HFFc6 (cell line): ENCODE results near the gene PTGER3. TPM values are rescaled to one million over a fixed set of nuclear protein-coding genes. Genes with fewer than 3 reads are reported as not detected.

Source experiments
- DNase-seq: peaks from one replicate; pipeline ENCODE4 v3.0.0-alpha.2; 2018
- H3K27ac Mint-ChIP-seq: 2 replicates; pipeline ENCODE4 v1.8.0; 2020; ENCODE audit warnings: mild to moderate bottlenecking, mixed read lengths
- H3K27me3 Mint-ChIP-seq: 2 replicates; pipeline ENCODE4 v1.8.0; 2021; ENCODE audit warnings: mild to moderate bottlenecking, moderate library complexity, mixed read lengths; ENCODE audit not compliant: insufficient read depth
- H3K36me3 Mint-ChIP-seq: 2 replicates; pipeline ENCODE4 v1.8.0; 2021; ENCODE audit warnings: low read depth, mixed read lengths
- H3K4me1 Mint-ChIP-seq: 2 replicates; pipeline ENCODE4 v1.8.0; 2020; ENCODE audit warnings: low read depth, mixed read lengths
- H3K4me3 Mint-ChIP-seq: 2 replicates; pipeline ENCODE4 v1.8.0; 2020; ENCODE audit warnings: mild to moderate bottlenecking, moderate library complexity, mixed read lengths
- H3K9me3 Mint-ChIP-seq: 2 replicates; pipeline ENCODE4 v1.8.0; 2020; ENCODE audit warnings: mild to moderate bottlenecking, mixed read lengths
- total RNA-seq, 6 experiments: library from RNA; stranded (reverse); fragmentation: NEBNext Ultra II Directional; extraction: Animal tissue kit (Norgen Biotek cat#: 25700); gene quantifications; 2 replicates in 1 of 6; 3 replicates in 5 of 6; pipeline ENCODE4 v1.2.3, GENCODE V29; 2021
- TF ChIP-seq, protein P1 (sequence below): fragments of 200-600 bp; sonication (generic); IDR thresholded peaks from 2 replicates; pipeline ENCODE4 v1.5.0; 2021; ENCODE audit warnings: antibody characterized with exemption, mild to moderate bottlenecking

Gene PTGER3
- total RNA-seq, 6 experiments from 2014 or later, result 0.40 to 2.1 (median 0.54) TPM

DNA sequence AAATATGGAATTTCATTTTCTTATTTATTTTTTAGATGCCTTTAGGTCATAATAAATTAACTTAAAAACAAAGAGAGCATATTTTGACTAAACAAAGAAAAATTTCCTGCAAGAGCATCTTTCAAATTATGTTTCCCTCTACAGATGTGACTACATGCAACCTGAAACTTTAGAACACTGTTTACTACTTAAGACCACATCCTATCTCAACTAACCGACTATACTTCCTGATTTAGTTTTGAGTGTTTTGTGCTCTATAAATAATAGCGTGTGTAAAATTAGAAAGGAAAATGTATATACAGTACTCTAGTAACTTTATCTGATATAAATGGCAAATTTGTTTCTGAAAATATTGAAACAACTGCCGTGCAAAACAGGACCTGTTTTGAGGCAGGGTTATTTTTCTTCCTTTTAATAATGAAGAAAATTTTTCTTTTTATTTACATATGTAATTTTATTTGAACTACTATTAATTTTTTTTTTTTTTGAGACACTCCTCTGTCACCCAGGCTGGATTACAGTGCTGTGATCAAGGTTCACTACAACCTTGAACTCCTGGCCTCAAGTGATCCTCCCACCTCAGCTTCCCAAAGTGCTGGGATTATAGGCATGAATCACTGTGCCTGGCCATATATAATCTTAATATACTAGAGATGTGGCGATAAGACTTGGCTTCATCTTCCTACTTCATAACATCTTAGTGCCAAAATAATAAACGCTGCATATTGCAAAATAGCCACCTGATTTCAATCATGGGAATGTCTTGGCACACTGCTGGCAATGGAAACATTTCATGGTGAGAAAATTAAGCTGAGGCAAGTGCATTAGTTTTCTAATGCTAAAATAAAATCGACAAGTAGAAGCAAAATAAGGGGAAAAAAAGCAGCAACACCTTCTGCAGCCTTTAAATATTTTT lies 21.0 kb upstream of the PTGER3 start:
- H3K4me1 Mint-ChIP-seq, result no peaks in the 10 kb centered on the region; the same call in 1 of the 2 replicates
- no peaks in the 10 kb centered on the region for H3K9me3 Mint-ChIP-seq
- no peak for DNase-seq
- TF ChIP-seq, protein P1, sequence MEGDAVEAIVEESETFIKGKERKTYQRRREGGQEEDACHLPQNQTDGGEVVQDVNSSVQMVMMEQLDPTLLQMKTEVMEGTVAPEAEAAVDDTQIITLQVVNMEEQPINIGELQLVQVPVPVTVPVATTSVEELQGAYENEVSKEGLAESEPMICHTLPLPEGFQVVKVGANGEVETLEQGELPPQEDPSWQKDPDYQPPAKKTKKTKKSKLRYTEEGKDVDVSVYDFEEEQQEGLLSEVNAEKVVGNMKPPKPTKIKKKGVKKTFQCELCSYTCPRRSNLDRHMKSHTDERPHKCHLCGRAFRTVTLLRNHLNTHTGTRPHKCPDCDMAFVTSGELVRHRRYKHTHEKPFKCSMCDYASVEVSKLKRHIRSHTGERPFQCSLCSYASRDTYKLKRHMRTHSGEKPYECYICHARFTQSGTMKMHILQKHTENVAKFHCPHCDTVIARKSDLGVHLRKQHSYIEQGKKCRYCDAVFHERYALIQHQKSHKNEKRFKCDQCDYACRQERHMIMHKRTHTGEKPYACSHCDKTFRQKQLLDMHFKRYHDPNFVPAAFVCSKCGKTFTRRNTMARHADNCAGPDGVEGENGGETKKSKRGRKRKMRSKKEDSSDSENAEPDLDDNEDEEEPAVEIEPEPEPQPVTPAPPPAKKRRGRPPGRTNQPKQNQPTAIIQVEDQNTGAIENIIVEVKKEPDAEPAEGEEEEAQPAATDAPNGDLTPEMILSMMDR, result no peak
- H3K27ac Mint-ChIP-seq, result no peak overlapping the region
- peaks cover 46% of the 10 kb centered on the region for H3K36me3 Mint-ChIP-seq
- no peak overlapping the region for H3K4me3 Mint-ChIP-seq
- H3K27me3 Mint-ChIP-seq, result no peaks in the 10 kb centered on the region

- peaks cover 4% of the 10 kb centered on the region for H3K27me3 Mint-ChIP-seq
- DNase-seq, result no peak
- TF ChIP-seq, protein P1, result no peak
- H3K4me1 Mint-ChIP-seq, result no peaks in the 10 kb centered on the region
- H3K4me3 Mint-ChIP-seq, result no peak overlapping the region
- no peaks in the 10 kb centered on the region for H3K9me3 Mint-ChIP-seq
- peaks cover 25% of the 10 kb centered on the region for H3K36me3 Mint-ChIP-seq
- H3K27ac Mint-ChIP-seq, result no peak overlapping the region
These were observed 7.2 kb upstream of the PTGER3 start for GRCh38 chr1:71054791-71055190.

- H3K27ac Mint-ChIP-seq, result no peak overlapping the region
- TF ChIP-seq, protein P1, result no peak
- H3K9me3 Mint-ChIP-seq, result no peaks in the 10 kb centered on the region
- H3K4me3 Mint-ChIP-seq, result no peak overlapping the region
- peaks cover 23% of the 10 kb centered on the region for H3K36me3 Mint-ChIP-seq
- no peaks in the 10 kb centered on the region for H3K4me1 Mint-ChIP-seq
- H3K27me3 Mint-ChIP-seq, result peaks cover 5% of the 10 kb centered on the region
- no peak for DNase-seq
These were observed 6.7 kb upstream of the PTGER3 start for GRCh38 chr1:71054281-71054731.

GRCh38 chr1:71053758-71054157 lies 6.1 kb upstream of the PTGER3 start:
- Mint-ChIP-seq H3K4me3 (no peak overlapping the region), H3K27me3 (peaks cover 5% of the 10 kb centered on the region), H3K36me3 (peaks cover 17% of the 10 kb centered on the region)

DNA sequence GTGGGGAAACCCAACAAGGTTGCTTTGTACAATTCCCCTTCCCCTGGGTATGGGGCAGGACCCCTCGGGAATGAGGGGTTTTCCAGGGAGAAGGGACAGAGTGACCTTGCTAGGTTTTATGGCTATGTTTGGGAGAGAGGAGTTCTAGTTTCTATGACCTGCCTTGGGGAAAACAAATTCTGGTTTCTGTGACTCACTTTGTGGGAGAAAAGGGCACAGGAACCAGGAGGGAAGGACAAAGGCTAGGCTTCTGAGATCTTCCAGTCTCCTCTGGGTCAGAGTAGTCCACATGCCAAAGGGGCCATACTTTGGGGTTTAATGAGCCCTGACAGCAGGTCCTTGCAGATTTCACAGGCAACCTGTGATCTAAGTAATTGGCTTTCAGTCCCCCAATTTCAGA lies 5.5 kb upstream of the PTGER3 start:
- H3K27me3 Mint-ChIP-seq, result peaks cover 7% of the 10 kb centered on the region
- peaks cover 14% of the 10 kb centered on the region for H3K36me3 Mint-ChIP-seq
- H3K9me3 Mint-ChIP-seq, result no peaks in the 10 kb centered on the region
- no peak for DNase-seq
- TF ChIP-seq, protein P1, result no peak
- H3K4me3 Mint-ChIP-seq, result no peak overlapping the region
- H3K27ac Mint-ChIP-seq, result no peak overlapping the region
- no peaks in the 10 kb centered on the region for H3K4me1 Mint-ChIP-seq

More at GRCh38 chr1:71053758-71054157, 6.1 kb upstream of the PTGER3 start:
- Mint-ChIP-seq H3K27ac (no peak overlapping the region), H3K4me1 (no peaks in the 10 kb centered on the region), H3K9me3 (no peaks in the 10 kb centered on the region)
- no peak for DNase-seq
- TF ChIP-seq, protein P1, result no peak
